GM08714 (cell line): ENCODE measurements around the gene OR10A6.

ENCODE experiments used
- H3K4me3 ChIP-seq: fragments of 200-500 bp; sonication (Bioruptor generic); 2 replicates; pipeline ENCODE4 v1.5.1; 2014; ENCODE audit warnings: mild to moderate bottlenecking, low read length, inconsistent platforms
- ZNF274 ChIP-seq: IDR thresholded peaks from 2 replicates; pipeline ENCODE4 v1.6.1; 2012; ENCODE audit warnings: mild to moderate bottlenecking, low read depth, low read length

Gene OR10A6

GRCh38 chr11:7931168-7931567, at the start of gene OR10A6:
TSS of gene OR10A6 (minus strand) at chr11:7931268. CDS start at chr11:7928662, 2,606 bp downstream.
- TF ChIP-seq ZNF274: no peak

GRCh38 chr11:7977232-7977917, 46.3 kb upstream of the OR10A6 start:
- H3K4me3 ChIP-seq: no peak overlapping the region
- no peak for TF ChIP-seq ZNF274

More at GRCh38 chr11:7931168-7931567, at the start of gene OR10A6:
- H3K4me3 ChIP-seq: no peak within 1 kb of the TSS

GRCh38 chr11:7974668-7975067, 43.6 kb upstream of the OR10A6 start:
- no peak for TF ChIP-seq ZNF274
- no peak overlapping the region for H3K4me3 ChIP-seq

- TF ChIP-seq ZNF274: no peak
Observed at GRCh38 chr11:7973011-7973410, 41.9 kb upstream of the OR10A6 start.

GRCh38 chr11:7971846-7972245, 40.8 kb upstream of the OR10A6 start:
- no peak overlapping the region for H3K4me3 ChIP-seq
- TF ChIP-seq ZNF274: no peak

More at GRCh38 chr11:7973011-7973410, 41.9 kb upstream of the OR10A6 start:
- H3K4me3 ChIP-seq: no peak overlapping the region

GRCh38 chr11:7969756-7970646, 38.9 kb upstream of the OR10A6 start:
- TF ChIP-seq ZNF274: no peak
- no peak overlapping the region for H3K4me3 ChIP-seq

- TF ChIP-seq ZNF274: no peak
- no peak overlapping the region for H3K4me3 ChIP-seq
Observed at GRCh38 chr11:7968686-7969085, 37.6 kb upstream of the OR10A6 start.

GRCh38 chr11:7967826-7968225, 36.8 kb upstream of the OR10A6 start:
- H3K4me3 ChIP-seq: no peak overlapping the region
- no peak for TF ChIP-seq ZNF274

- no peak for TF ChIP-seq ZNF274
- no peak overlapping the region for H3K4me3 ChIP-seq
Observed at GRCh38 chr11:7967097-7967496, 36.0 kb upstream of the OR10A6 start.

GRCh38 chr11:7965386-7965785, 34.3 kb upstream of the OR10A6 start, which contains the start of gene NLRP10:
TSS of gene NLRP10 (minus strand) at chr11:7965447. CDS start at chr11:7963495, 1,952 bp downstream.
- H3K4me3 ChIP-seq: no peak within 1 kb of the TSS
- no peak for TF ChIP-seq ZNF274

GRCh38 chr11:7964873-7965272, 33.8 kb upstream of the OR10A6 start:
- no peak overlapping the region for H3K4me3 ChIP-seq
- no peak for TF ChIP-seq ZNF274

- H3K4me3 ChIP-seq: no peak overlapping the region
- TF ChIP-seq ZNF274: no peak
Observed at GRCh38 chr11:7964261-7964660, 33.2 kb upstream of the OR10A6 start.

- no peak for TF ChIP-seq ZNF274
- no peak overlapping the region for H3K4me3 ChIP-seq
Observed at GRCh38 chr11:7955191-7955590, 24.1 kb upstream of the OR10A6 start.

GRCh38 chr11:7949934-7950333, 18.9 kb upstream of the OR10A6 start:
- no peak for TF ChIP-seq ZNF274
- no peak overlapping the region for H3K4me3 ChIP-seq

GRCh38 chr11:7944123-7944522, 13.1 kb upstream of the OR10A6 start:
- no peak for TF ChIP-seq ZNF274
- H3K4me3 ChIP-seq: no peak overlapping the region
